GM12878 (cell line): ENCODE data around the gene P2RX1. TPM values are rescaled to one million over a fixed set of nuclear protein-coding genes. Genes with fewer than 3 reads are reported as not detected.

Source experiments
- ATAC-seq: fragments of 200-7000 bp; cut with Tn5 transposase; 3 replicates; pipeline ENCODE4 v1.9.1; 2020; ENCODE audit warnings: mild to moderate bottlenecking, moderate library complexity
- BruUV-seq: library from RNA; stranded (reverse); fragments of 400-500 nt; replicated peaks from 2 replicates; lab custom pipeline; 2021; lab: Mats Ljungman, UMichigan
- CTCF ChIA-PET: fragments of 300-600 bp; sonication (Branson Sonifier 250); formaldehyde crosslinking; extraction: SDS; loops from one replicate; lab custom pipeline; 2021; ENCODE audit warnings: inconsistent platforms; lab: Yijun Ruan, JAX
- POLR2A ChIA-PET: fragments of 350-600 bp; formaldehyde crosslinking; extraction: SDS; loops from one replicate; lab custom pipeline; 2021; ENCODE audit warnings: inconsistent platforms; lab: Charles Lee
- RAD21 ChIA-PET: fragments of 300-600 bp; sonication (Branson Sonifier 250); formaldehyde crosslinking; loops from one replicate; lab custom pipeline; 2023; ENCODE audit warnings: antibody characterized with exemption; ENCODE audit not compliant: unreplicated experiment; lab: Charles Lee
- SMC1A ChIA-PET: fragments of 300-600 bp; sonication (Branson Sonifier 250); formaldehyde crosslinking; loops from one replicate; lab custom pipeline; 2023; ENCODE audit not compliant: unreplicated experiment, uncharacterized antibody; lab: Charles Lee
- DNase-seq: peaks from one replicate; pipeline ENCODE4 v3.0.0-alpha.2; 2011; ENCODE audit warnings: low read depth, low spot score
- FAIRE-seq: peaks from 3 replicates; lab custom pipeline; 2011; peaks lifted over from hg19 to GRCh38; lab: Jason Lieb, UNC
- H2AFZ ChIP-seq: 2 replicates; pipeline ENCODE4 v1.6.0; 2011; ENCODE audit warnings: low read depth, low read length, control low read depth; ENCODE audit not compliant: control insufficient read depth
- H3K27ac ChIP-seq: 2 replicates; pipeline ENCODE4 v1.5.1; 2011; ENCODE audit warnings: control low read depth; ENCODE audit not compliant: control insufficient read depth, insufficient read depth
- H3K27me3 ChIP-seq, 2 experiments: replicated peaks in 1 of 2; 2 replicates each; pipeline versions ENCODE4 v1.6.0 to v1.6.1; 2011; ENCODE audit warnings: low read length in 1 of 2; ENCODE audit not compliant: control insufficient read depth in 2 of 2, insufficient read depth in 2 of 2
- H3K36me3 ChIP-seq, 2 experiments: 2 replicates each; pipeline ENCODE4 v1.5.1; 2011; ENCODE audit warnings: low read length in 1 of 2; ENCODE audit not compliant: control insufficient read depth in 2 of 2, insufficient read depth in 2 of 2
- H3K4me1 ChIP-seq: 2 replicates; pipeline ENCODE4 v1.6.1; 2011; ENCODE audit warnings: mild to moderate bottlenecking, low read length, moderate library complexity, mixed read lengths; ENCODE audit not compliant: control insufficient read depth, insufficient read depth
- H3K4me2 ChIP-seq: 2 replicates; pipeline ENCODE4 v1.6.0; 2011; ENCODE audit warnings: control low read depth; ENCODE audit not compliant: control insufficient read depth, insufficient read depth
- H3K4me3 ChIP-seq: fragments of 200-600 bp; sonication (generic); 2 replicates; pipeline ENCODE4 v1.5.1; 2016
- H3K79me2 ChIP-seq: 2 replicates; pipeline ENCODE4 v1.6.0; 2011; ENCODE audit warnings: low read length; ENCODE audit not compliant: control insufficient read depth, insufficient read depth
- H3K9ac ChIP-seq: 2 replicates; pipeline ENCODE4 v1.8.0; 2011; ENCODE audit warnings: low read length, control low read depth, mixed read lengths; ENCODE audit not compliant: control insufficient read depth, insufficient read depth
- H3K9me3 ChIP-seq: replicated peaks from 3 replicates; pipeline ENCODE4 v1.5.1; 2011; ENCODE audit warnings: mild to moderate bottlenecking, low read length; ENCODE audit not compliant: control insufficient read depth, insufficient read depth
- H4K20me1 ChIP-seq: 2 replicates; pipeline ENCODE4 v1.6.0; 2011; ENCODE audit not compliant: control insufficient read depth, insufficient read depth
- IKZF1 ChIP-seq: fragments of 450-650 bp; conservative IDR thresholded peaks from 2 replicates; pipeline ENCODE4 v1.6.1; 2017; ENCODE audit warnings: antibody characterized with exemption, mild to moderate bottlenecking
- MTA2 ChIP-seq: fragments of 450-650 bp; IDR thresholded peaks from 2 replicates; pipeline ENCODE4 v1.6.1; 2016; ENCODE audit warnings: low read depth, mild to moderate bottlenecking, moderate library complexity
- RB1 ChIP-seq: fragments of 450-650 bp; formaldehyde crosslinking; IDR thresholded peaks from 2 replicates; pipeline ENCODE4 v1.6.1; 2017; ENCODE audit warnings: mild to moderate bottlenecking, borderline replicate concordance
- SMC3 ChIP-seq: IDR thresholded peaks from 2 replicates; pipeline ENCODE4 v1.6.1; 2011; ENCODE audit warnings: low read length, improper control_type of control experiment, borderline replicate concordance
- WGBS: methylation state at CpG from one replicate; pipeline ENCODE4 v1.1.6; 2016; ENCODE audit warnings: low lambda C conversion rate; ENCODE audit not compliant: insufficient replicate concordance, insufficient coverage; ENCODE audit errors: missing lambda C conversion rate; 5-methylcytosine and 5-hydroxymethylcytosine counted together
- in situ Hi-C: fragments of 300-500 bp; cut with MboI; formaldehyde crosslinking; loops from 9 replicates; pipeline ENCODE4 v1.14.3; 2018; ENCODE audit warnings: mixed read lengths
- intact Hi-C: fragments of 100-400 bp; cut with micrococcal nuclease; formaldehyde crosslinking; loops from one replicate; pipeline ENCODE4 v1.14.2; 2022; ENCODE audit not compliant: unreplicated experiment
- polyA plus RNA-seq, 11 experiments: library from polyadenylated mRNA; depleted of rRNA in 4 of 11; unstranded in 6 of 11; stranded (reverse) in 5 of 11; fragments of >200 nt; fragmentation: Nextera tagmentation in 4 of 11; fragmentation: Illumina TruSeq in 1 of 11; extraction: Ambion mirVana in 4 of 11; extraction: Trizol in 1 of 11; gene quantifications; 1 replicate in 1 of 11; 2 replicates in 10 of 11; pipeline versions ENCODE4 v1.2.1 to v1.2.3, GENCODE V29; 2011 to 2016; ENCODE audit warnings: inconsistent platforms in 2 of 11, missing spikeins in 2 of 11, low read depth in 1 of 11
- total RNA-seq, 4 experiments: library from RNA; depleted of rRNA in 3 of 4; stranded (reverse); fragments of >200 nt in 3 of 4; fragmentation: Illumina TruSeq in 1 of 4; extraction: Trizol in 1 of 4; gene quantifications; 2 replicates each; pipeline versions ENCODE4 v1.2.1 to v1.2.3, GENCODE V29; 2013 to 2021
- TF ChIP-seq, protein P1 (sequence below): IDR thresholded peaks from 2 replicates; pipeline ENCODE4 v1.6.1; 2012; ENCODE audit warnings: low read depth, low read length, improper control_type of control experiment

P2RX1 gene
- total and polyA plus RNA-seq, 10 of the 15 experiments (the other 5 are each of a cell fraction or from before 2014, with no cell fraction given), result 0.12 to 6.2 (median 3.4) TPM

DNA sequence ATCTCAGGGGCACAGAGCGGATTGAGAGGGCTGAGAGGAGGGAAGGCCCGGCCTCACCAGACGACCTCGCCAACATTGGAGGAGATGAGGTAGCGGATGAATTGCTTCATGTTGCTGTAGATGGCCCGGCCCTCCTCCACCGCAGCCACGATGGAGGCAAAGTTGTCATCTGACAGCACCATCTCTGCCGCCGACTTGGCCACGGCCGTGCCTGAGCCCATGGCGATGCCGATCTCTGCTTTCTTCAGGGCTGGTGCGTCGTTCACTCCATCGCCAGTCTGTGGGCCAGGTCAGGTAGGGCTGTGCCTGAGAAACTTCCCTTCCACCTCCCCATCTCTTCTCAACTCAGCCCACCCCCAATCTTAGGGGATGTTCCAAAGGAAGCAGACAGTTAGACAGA, 21.1 kb upstream of the P2RX1 start (continued):
- no peak for TF ChIP-seq IKZF1
- TF ChIP-seq MTA2, result no peak

DNA sequence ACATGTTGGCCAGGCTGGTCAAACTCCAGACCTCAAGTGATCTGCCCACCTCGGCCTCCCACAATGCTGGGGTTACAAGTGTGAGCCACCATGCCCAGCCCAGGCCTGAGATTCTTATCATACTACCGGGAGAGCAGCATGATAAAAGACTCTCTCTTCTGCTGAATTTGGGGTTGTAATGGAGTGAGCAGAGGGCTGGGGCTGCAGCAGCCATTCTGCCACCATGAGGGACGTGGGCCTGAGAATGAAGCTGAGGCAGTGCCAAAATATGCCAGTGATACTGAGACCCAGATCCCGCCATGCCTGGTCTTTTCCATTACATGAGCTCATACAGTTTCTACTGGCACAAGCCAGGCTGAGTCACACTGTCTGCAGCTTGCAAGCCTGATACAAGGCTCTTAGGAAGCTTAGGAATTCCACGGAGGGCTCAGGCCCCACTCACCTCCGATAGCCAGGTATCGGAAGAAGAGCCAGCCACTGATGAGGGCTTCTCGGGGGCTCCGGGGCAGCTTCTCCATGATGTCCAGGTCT, 19.6 kb upstream of the P2RX1 start:
- Histone ChIP-seq H4K20me1 (no peaks in the 10 kb centered on the region), H2AFZ (no peak overlapping the region), H3K4me1 (no peaks in the 10 kb centered on the region), H3K27ac (no peak overlapping the region), H3K27me3 (no peaks in the 10 kb centered on the region), H3K79me2 (no peaks in the 10 kb centered on the region), H3K9me3 (no peaks in the 10 kb centered on the region), H3K4me2 (no peak overlapping the region), H3K9ac (no peak overlapping the region), H3K4me3 (no peak overlapping the region), H3K36me3 (peaks cover 15 to 22% of the 10 kb centered on the region in 2 experiments)
- BruUV-seq, result no TSS peak
- no peak for FAIRE-seq
- TF ChIP-seq RB1 (no peak), SMC3 (no peak)
- TF ChIP-seq, protein P1, sequence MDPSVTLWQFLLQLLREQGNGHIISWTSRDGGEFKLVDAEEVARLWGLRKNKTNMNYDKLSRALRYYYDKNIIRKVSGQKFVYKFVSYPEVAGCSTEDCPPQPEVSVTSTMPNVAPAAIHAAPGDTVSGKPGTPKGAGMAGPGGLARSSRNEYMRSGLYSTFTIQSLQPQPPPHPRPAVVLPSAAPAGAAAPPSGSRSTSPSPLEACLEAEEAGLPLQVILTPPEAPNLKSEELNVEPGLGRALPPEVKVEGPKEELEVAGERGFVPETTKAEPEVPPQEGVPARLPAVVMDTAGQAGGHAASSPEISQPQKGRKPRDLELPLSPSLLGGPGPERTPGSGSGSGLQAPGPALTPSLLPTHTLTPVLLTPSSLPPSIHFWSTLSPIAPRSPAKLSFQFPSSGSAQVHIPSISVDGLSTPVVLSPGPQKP, result no peak
- no peak for ATAC-seq
- ChIA-PET RAD21 (no interaction called here), POLR2A (no interaction called here), SMC1A (interaction anchor here (1.6 kb wide), 1 partner anchor 22 kb away, joined by 4 read pairs; no protein-coding TSS in a partner anchor), CTCF (interaction anchor here (1.1 to 3.1 kb wide), 3 partner anchors 22 to 139 kb away, joined by 3 to 15 read pairs (median 5); no protein-coding TSS in a partner anchor)
- intact Hi-C loops (no loop called here), in situ Hi-C loops (no loop called here)
- DNase-seq, result no peak
- 98% methylated on average over 9 of the region's 9 CpGs for WGBS
